ENCODE data around the gene ATL1.

Gene ATL1

GRCh38 chr14:50599700-50600444 is 39.9 kb downstream of the ATL1 start (continued):
- TF ChIP-seq ZNF169 (tag by site-specific recombination; IDR thresholded peaks at IDR 0.05) (no peak), ZNF132 (tag by site-specific recombination; IDR thresholded peaks at IDR 0.05; ENCODE audit: borderline replicate concordance) (no peak), KLF16 (tag by site-specific recombination; IDR thresholded peaks at IDR 0.05) (no peak), HIC1 (tag by site-specific recombination; IDR thresholded peaks at IDR 0.05) (peak; percentile 35; the same call in 1 of the 2 replicates), ZFP69B (tag by site-specific recombination; IDR thresholded peaks at IDR 0.05) (0 out of 2 replicates have a peak, but pooled peaks have one; percentile 21), ZNF48 (tag by site-specific recombination; IDR thresholded peaks at IDR 0.05) (no peak), TCF7L2 (IDR thresholded peaks at IDR 0.05; ENCODE audit: borderline replicate concordance, low read depth, low read length) (no peak), YY2 (tag by site-specific recombination; IDR thresholded peaks at IDR 0.05) (no peak), ZNF785 (tag by site-specific recombination; IDR thresholded peaks at IDR 0.05) (no peak), PRDM10 (tag by site-specific recombination; IDR thresholded peaks at IDR 0.05) (peak; percentile 93), ZNF837 (tag by site-specific recombination; IDR thresholded peaks at IDR 0.05) (no peak), ZBTB26 (tag by site-specific recombination; optimal IDR thresholded peaks at IDR 0.05) (no peak), ZNF138 (tag by site-specific recombination; IDR thresholded peaks at IDR 0.05; ENCODE audit: borderline replicate concordance) (no peak), ZNF146 (tag by site-specific recombination; IDR thresholded peaks at IDR 0.05) (no peak), BCL11A (tag by site-specific recombination; IDR thresholded peaks at IDR 0.05; ENCODE audit: low read depth) (peak; percentile 33; the same call in 1 of the 2 replicates), ZNF830 (tag by site-specific recombination; IDR thresholded peaks at IDR 0.05; ENCODE audit: low read depth) (no peak), ZNF292 (tag by site-specific recombination; IDR thresholded peaks at IDR 0.05; ENCODE audit: borderline replicate concordance, low read depth) (no peak), ZNF16 (tag by site-specific recombination; IDR thresholded peaks at IDR 0.05; ENCODE audit: low read depth) (no peak), ZNF623 (tag by site-specific recombination; IDR thresholded peaks at IDR 0.05) (no peak), ZBTB20 (tag by site-specific recombination; IDR thresholded peaks at IDR 0.05) (no peak), ZNF174 (tag by site-specific recombination; IDR thresholded peaks at IDR 0.05) (no peak), ZNF561 (tag by site-specific recombination; IDR thresholded peaks at IDR 0.05; ENCODE audit: borderline replicate concordance) (peak; percentile 34; the same call in 1 of the 2 replicates), ZXDB (tag by site-specific recombination; IDR thresholded peaks at IDR 0.05) (peak; percentile 49; the same call in 1 of the 2 replicates)
- TF ChIP-seq, protein P1, sequence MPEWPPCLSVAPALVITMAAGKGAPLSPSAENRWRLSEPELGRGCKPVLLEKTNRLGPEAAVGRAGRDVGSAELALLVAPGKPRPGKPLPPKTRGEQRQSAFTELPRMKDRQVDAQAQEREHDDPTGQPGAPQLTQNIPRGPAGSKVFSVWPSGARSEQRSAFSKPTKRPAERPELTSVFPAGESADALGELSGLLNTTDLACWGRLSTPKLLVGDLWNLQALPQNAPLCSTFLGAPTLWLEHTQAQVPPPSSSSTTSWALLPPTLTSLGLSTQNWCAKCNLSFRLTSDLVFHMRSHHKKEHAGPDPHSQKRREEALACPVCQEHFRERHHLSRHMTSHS (tag by site-specific recombination; IDR thresholded peaks at IDR 0.05): no peak
- TF ChIP-seq, protein P2, sequence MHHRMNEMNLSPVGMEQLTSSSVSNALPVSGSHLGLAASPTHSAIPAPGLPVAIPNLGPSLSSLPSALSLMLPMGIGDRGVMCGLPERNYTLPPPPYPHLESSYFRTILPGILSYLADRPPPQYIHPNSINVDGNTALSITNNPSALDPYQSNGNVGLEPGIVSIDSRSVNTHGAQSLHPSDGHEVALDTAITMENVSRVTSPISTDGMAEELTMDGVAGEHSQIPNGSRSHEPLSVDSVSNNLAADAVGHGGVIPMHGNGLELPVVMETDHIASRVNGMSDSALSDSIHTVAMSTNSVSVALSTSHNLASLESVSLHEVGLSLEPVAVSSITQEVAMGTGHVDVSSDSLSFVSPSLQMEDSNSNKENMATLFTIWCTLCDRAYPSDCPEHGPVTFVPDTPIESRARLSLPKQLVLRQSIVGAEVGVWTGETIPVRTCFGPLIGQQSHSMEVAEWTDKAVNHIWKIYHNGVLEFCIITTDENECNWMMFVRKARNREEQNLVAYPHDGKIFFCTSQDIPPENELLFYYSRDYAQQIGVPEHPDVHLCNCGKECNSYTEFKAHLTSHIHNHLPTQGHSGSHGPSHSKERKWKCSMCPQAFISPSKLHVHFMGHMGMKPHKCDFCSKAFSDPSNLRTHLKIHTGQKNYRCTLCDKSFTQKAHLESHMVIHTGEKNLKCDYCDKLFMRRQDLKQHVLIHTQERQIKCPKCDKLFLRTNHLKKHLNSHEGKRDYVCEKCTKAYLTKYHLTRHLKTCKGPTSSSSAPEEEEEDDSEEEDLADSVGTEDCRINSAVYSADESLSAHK (tag by site-specific recombination; IDR thresholded peaks at IDR 0.05): peak; percentile 46; the same call in 1 of the 2 replicates
- TF ChIP-seq, protein P3, sequence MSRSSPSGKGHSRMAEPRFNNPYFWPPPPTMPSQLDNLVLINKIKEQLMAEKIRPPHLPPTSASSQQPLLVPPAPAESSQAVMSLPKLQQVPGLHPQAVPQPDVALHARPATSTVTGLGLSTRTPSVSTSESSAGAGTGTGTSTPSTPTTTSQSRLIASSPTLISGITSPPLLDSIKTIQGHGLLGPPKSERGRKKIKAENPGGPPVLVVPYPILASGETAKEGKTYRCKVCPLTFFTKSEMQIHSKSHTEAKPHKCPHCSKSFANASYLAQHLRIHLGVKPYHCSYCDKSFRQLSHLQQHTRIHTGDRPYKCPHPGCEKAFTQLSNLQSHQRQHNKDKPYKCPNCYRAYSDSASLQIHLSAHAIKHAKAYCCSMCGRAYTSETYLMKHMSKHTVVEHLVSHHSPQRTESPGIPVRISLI (tag by site-specific recombination; IDR thresholded peaks at IDR 0.05): peak; percentile 91
- TF ChIP-seq, protein P4, sequence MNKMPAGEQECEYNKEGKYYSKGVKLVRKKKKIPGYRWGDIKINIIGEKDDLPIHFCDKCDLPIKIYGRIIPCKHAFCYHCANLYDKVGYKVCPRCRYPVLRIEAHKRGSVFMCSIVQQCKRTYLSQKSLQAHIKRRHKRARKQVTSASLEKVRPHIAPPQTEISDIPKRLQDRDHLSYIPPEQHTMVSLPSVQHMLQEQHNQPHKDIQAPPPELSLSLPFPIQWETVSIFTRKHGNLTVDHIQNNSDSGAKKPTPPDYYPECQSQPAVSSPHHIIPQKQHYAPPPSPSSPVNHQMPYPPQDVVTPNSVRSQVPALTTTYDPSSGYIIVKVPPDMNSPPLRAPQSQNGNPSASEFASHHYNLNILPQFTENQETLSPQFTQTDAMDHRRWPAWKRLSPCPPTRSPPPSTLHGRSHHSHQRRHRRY (tag by site-specific recombination; IDR thresholded peaks at IDR 0.05): no peak

Data from HEK293 (cell line).